ENCODE results near the gene GLIPR1.

- TF ChIP-seq POLR2AphosphoS5 (IDR thresholded peaks at IDR 0.05; ENCODE audit: borderline replicate concordance, low read depth, low read length) = no peak
- TF ChIP-seq EZH2 (IDR thresholded peaks at IDR 0.05) = no peak
- TF ChIP-seq FOXP2 (optimal IDR thresholded peaks at IDR 0.05; ENCODE audit: control extremely low read depth, extremely low read length, insufficient read depth) = no peak
Observed at GRCh38 chr12:75533239-75533638, 52.7 kb downstream of the GLIPR1 start.
